Muscle layer of duodenum (tissue), 2 donors: Measurements from ENCODE around the gene CSH2.
A peak's percentile ranks its signal among the peaks of the same experiment; 100 is the strongest.

Source experiments
- H3K27ac ChIP-seq: one replicate; pipeline ENCODE4 v1.7.0; 2013; ENCODE audit warnings: mild to moderate bottlenecking, low read length
- H3K27me3 ChIP-seq: one replicate; pipeline ENCODE4 v1.7.0; 2013; ENCODE audit warnings: low read depth, mild to moderate bottlenecking, control low read depth, low read length
- H3K36me3 ChIP-seq, 2 donors: one replicate each; pipeline ENCODE4 v1.7.0; 2013; ENCODE audit warnings: low read length in 2 of 2, control low read depth in 1 of 2, mild to moderate bottlenecking in 1 of 2; ENCODE audit not compliant: insufficient read depth in 2 of 2, control insufficient read depth in 1 of 2
- H3K4me1 ChIP-seq, 2 donors: one replicate each; pipeline ENCODE4 v1.7.0; 2013; ENCODE audit warnings: low read length in 2 of 2, mild to moderate bottlenecking in 2 of 2, control low read depth in 1 of 2, moderate library complexity in 1 of 2; ENCODE audit not compliant: insufficient read depth in 2 of 2, control insufficient read depth in 1 of 2
- H3K4me3 ChIP-seq, 2 donors: one replicate each; pipeline ENCODE4 v1.7.0; 2013; ENCODE audit warnings: low read length in 2 of 2, low read depth in 1 of 2, mild to moderate bottlenecking in 1 of 2
- H3K9me3 ChIP-seq, 2 donors: one replicate each; pipeline ENCODE4 v1.7.0; 2013; ENCODE audit warnings: low read length in 2 of 2, control low read depth in 1 of 2, mild to moderate bottlenecking in 1 of 2; ENCODE audit not compliant: control insufficient read depth in 1 of 2
- donor health status: healthy.

CSH2 gene

DNA sequence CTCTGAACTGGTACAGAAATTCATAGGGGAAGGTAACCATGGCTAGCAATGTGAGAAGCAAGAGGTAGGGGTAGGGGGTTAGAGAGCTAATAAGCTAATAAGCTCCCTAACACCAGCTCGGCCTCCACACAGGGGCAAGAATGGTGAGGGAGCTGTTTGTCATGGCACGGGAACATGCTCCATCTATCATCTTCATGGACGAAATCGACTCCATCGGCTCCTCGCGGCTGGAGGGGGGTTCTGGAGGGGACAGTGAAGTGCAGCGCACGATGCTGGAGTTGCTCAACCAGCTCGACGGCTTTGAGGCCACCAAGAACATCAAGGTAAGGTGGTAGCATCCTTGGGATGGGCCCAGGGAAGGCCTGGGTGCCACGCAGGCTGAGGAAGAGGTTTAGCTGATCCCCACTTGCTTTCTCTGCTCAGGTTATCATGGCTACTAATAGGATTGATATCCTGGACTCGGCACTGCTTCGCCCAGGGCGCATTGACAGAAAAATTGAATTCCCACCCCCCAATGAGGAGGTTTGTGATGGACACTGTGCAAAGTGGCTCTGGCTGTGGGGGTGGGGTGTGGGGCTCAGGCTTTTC lies 42.5 kb downstream of the CSH2 start:
- Histone ChIP-seq H3K4me1 (peaks cover 9 to 21% of the 10 kb centered on the region in 2 donors), H3K27ac (no peak overlapping the region), H3K4me3 (no peak overlapping the region), H3K36me3 (peaks cover 54 to 66% of the 10 kb centered on the region in 2 donors), H3K27me3 (no peaks in the 10 kb centered on the region), H3K9me3 (no peaks in the 10 kb centered on the region)

DNA sequence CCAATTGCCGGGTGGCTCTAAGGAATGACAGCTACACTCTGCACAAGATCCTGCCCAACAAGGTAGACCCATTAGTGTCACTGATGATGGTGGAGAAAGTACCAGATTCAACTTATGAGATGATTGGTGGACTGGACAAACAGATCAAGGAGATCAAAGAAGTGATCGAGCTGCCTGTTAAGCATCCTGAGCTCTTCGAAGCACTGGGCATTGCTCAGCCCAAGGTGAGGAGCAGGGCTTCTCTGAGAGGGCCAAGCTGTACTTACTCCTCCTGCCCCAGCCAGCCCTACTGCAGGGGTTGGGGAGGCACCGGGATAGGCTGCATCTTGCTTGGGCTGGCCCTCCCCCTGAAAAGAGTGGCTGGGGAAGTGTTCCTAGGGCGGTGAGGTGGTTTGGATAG lies 43.2 kb downstream of the CSH2 start:
- Histone ChIP-seq H3K27ac (no peak overlapping the region), H3K27me3 (no peaks in the 10 kb centered on the region), H3K9me3 (no peaks in the 10 kb centered on the region), H3K4me1 (peaks cover 13 to 24% of the 10 kb centered on the region in 2 donors), H3K4me3 (no peak overlapping the region), H3K36me3 (peaks cover 54 to 63% of the 10 kb centered on the region in 2 donors)

DNA sequence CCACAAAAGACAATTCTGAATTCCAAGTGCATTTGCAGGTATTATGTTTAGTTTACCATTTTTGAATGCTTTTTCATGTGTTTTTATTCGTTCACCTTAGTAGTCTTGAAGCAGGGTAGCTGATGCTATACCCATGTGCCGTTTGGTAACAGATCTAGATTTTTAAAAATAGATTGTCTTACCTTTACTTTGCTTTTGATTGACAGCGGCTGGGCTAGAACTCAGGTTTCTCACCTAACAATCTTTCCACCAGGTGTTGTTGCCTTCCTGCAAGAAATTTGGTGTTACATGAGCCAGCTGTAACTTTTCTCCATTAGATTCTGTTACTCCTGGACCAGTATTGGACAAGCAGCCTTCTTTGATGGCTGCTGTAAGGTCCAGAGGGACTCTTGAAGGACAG lies 44.5 kb downstream of the CSH2 start:
- peak overlapping the region; percentile 85 to 87 for H3K4me3 ChIP-seq
- peaks cover 63 to 64% of the 10 kb centered on the region in 2 donors for H3K36me3 ChIP-seq
- H3K9me3 ChIP-seq, result no peaks in the 10 kb centered on the region
- no peak overlapping the region for H3K27ac ChIP-seq
- H3K27me3 ChIP-seq, result no peaks in the 10 kb centered on the region
- H3K4me1 ChIP-seq, result peaks cover 13 to 24% of the 10 kb centered on the region in 2 donors

DNA sequence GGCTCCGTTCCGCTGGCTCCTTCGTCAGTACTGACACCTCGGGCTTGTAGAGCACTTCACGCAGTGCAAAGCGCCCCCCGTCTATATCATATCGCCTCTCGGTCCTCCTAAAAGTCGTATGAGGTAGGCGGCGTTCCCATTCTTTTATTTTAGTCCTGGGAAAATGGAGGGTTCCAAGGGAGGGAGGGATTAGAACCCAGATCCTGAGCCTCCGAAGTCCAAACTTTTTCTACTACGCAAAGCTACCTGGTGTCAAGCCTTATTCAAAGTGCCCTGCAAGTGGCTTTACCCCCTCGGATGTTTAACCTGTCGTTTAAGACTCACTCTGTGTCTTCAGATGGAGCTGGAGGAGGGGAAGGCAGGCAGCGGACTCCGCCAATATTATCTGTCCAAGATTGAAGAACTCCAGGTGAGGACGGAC lies 45.7 kb downstream of the CSH2 start:
- Histone ChIP-seq H3K9me3 (no peaks in the 10 kb centered on the region), H3K27ac (peak overlapping the region; percentile 97), H3K27me3 (no peaks in the 10 kb centered on the region), H3K4me3 (peak overlapping the region; percentile 85 to 87), H3K4me1 (peaks cover 13 to 24% of the 10 kb centered on the region in 2 donors), H3K36me3 (peaks cover 60 to 62% of the 10 kb centered on the region in 2 donors)

DNA sequence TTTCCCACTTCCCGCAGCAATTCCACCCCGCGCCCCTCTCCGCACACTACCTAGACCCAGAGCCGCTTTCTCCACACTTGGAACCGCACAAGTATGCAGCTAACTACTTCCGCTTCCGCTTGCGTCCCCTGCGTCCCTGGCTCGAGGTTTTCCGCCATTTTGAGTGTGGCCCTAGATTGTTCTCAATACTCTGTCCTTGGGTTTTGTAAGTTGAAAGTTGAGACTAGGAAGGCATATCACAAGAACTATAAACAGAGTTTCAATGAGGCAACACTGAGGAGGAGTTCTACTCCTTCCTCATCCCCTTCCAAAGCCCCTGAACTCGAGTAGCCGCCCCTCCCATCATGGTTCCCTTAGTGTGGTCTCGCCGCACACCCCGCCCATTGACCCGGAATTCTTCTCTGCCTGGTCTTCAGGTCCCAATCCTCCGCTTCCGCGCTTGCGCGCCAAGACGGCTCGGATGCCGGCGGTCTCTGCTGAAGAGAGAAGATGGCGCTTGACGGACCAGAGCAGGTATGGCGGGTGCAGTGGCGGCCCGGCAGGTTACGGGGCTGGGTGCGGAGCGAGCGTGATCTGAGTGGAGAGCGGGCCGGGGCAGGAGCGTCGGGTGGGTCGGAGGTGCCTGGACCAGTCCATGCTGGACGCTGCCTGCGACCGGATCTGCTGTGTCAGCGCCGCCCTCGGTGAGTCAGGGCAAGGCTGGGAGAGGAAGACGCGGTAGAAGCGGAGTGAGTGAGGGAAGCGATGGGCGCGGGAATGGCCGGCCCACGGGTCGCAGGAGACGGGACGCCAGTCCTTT lies 46.3 kb downstream of the CSH2 start, which contains the start of the genes FTSJ3 and PSMC5:
Gene FTSJ3, minus strand, starts transcription at position 662 of the 799 bp plus-strand sequence. CDS start 761 bp downstream, outside the sequence.
Gene PSMC5, plus strand, starts transcription at position 430 of the 799 bp plus-strand sequence. Its CDS starts 60 bp downstream, at position 490.
- peak within 1 kb of the TSS; percentile 85 to 87 for H3K4me3 ChIP-seq
- H3K27ac ChIP-seq, result peak within 1 kb of the TSS; percentile 97
- no peaks in the 10 kb centered on the region for H3K27me3 ChIP-seq
- peaks cover 13 to 24% of the 10 kb centered on the region in 2 donors for H3K4me1 ChIP-seq
- H3K9me3 ChIP-seq, result no peaks in the 10 kb centered on the region
- peaks cover 60 to 62% of the 10 kb centered on the region in 2 donors for H3K36me3 ChIP-seq

DNA sequence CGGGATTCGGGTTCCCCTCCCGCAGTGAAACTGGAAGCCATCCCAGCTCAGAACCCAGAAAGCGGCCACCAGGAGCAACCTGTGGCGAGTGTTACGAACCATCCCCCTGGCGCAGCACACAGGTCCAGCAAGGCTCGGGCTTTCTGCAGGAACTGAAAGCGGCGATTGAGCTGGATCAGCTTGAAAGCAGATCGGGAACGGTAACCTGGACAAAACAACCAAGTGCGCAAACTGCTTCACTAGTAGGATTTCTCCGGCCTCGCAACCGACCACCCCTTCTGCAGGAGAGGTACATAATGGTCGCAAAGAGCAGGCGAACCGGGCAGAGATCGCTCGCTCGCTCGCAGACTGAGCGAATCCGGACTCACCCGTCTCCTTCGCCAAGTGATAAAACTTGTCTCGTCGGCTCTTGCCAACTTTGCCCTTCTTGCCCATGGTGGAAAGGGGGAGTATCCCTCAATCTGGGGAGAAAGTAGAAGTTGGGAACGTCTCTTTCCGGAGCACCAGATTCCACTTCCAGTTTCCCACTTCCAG lies 46.9 kb downstream of the CSH2 start:
- Histone ChIP-seq H3K4me3 (peak overlapping the region; percentile 85 to 87), H3K36me3 (peaks cover 60 to 62% of the 10 kb centered on the region in 2 donors)

DNA sequence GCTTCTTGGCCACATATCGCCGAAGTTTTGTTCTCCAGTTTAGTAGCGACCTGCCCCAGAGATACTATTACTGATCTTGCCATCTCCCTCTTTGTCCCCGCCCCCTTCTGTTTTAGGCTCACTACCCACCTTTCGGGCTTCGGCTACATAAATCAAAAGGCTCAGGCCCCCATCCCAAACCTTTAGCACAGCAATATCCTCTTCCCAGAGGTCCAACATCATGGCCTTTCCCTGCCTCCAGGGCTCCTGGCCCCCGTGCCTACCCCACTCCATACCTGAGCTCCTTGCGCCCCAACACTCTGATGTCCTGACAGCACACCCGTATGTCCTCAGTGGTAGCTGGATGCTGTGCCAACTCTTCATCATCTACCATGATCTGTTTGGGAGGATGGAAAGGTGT lies 49.1 kb downstream of the CSH2 start:
- H3K27ac ChIP-seq, result no peak overlapping the region
- H3K4me1 ChIP-seq, result peaks cover 13 to 24% of the 10 kb centered on the region in 2 donors
- H3K36me3 ChIP-seq, result peaks cover 55 to 62% of the 10 kb centered on the region in 2 donors
- H3K4me3 ChIP-seq, result no peak overlapping the region
- no peaks in the 10 kb centered on the region for H3K27me3 ChIP-seq
- H3K9me3 ChIP-seq, result no peaks in the 10 kb centered on the region

More for the DNA sequence above, 46.9 kb downstream of the CSH2 start:
- H3K27me3 ChIP-seq, result no peaks in the 10 kb centered on the region
- H3K4me1 ChIP-seq, result peaks cover 13 to 24% of the 10 kb centered on the region in 2 donors
- H3K27ac ChIP-seq, result peak overlapping the region; percentile 97
- no peaks in the 10 kb centered on the region for H3K9me3 ChIP-seq

DNA sequence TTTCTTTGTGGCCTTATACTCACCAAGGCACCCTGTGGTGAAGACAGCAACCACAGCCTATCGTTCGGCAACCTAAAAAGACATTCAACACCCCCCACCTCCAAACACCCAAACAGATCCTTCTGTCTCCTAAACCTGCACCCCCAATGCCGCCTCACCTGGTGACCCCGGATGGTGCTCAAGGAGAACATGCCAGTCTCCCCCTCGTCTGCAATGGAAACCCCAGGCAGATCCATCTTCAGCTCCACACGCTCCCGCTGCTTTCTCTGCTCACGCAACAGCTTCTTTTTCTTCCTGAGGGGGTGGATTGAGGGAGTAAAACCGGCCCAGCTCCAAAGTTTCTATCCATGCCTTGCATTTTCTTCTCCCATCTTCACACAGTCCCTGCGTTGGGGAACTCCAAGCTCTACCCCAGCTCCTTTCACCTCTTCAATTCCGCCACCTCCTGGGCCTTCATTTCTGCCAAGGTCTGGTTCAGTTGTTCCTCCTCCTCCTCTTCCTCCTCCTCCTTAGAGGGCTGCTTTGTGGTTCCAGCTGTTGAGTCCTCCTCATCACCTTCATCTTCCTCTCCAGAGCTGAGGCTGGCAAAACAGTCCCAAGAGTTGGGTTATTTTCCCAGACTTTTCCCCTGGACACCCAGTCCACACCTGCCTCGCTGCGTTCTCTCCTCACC lies 49.7 kb downstream of the CSH2 start:
- Histone ChIP-seq H3K4me3 (no peak overlapping the region), H3K4me1 (peaks cover 13 to 19% of the 10 kb centered on the region in 2 donors), H3K27me3 (no peaks in the 10 kb centered on the region), H3K9me3 (no peaks in the 10 kb centered on the region), H3K36me3 (peaks cover 58 to 66% of the 10 kb centered on the region in 2 donors), H3K27ac (no peak overlapping the region)

DNA sequence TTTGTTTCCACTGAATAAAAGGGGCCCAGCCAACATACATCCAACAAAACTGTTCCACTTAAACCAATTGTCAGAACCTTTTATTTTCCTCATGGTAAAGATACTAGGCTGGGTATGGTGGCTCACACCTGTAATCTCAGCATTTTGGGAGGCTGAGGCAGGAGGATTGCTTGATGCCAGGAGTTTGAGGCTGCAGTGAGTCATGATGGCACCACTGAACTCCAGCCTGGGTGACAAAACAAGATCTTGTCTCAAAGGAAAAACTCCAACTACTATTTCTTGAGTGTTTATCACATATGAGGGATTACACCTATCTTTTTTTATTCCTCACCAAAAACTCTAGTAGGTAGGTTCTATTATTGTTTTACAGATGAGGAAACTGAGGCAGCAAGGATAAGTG lies 50.9 kb downstream of the CSH2 start:
- Histone ChIP-seq H3K36me3 (peaks cover 71 to 79% of the 10 kb centered on the region in 2 donors), H3K27me3 (no peaks in the 10 kb centered on the region), H3K27ac (no peak overlapping the region), H3K9me3 (no peaks in the 10 kb centered on the region), H3K4me1 (peaks cover 9% of the 10 kb centered on the region in 2 donors), H3K4me3 (no peak overlapping the region)
